Right forelimb (tissue), 1 donor: Measurements from ENCODE around the gene LARGE2.

Experiments
- DNase-seq: peaks from one replicate; pipeline ENCODE4 v3.0.0-alpha.2; 2018

LARGE2 gene

DNA sequence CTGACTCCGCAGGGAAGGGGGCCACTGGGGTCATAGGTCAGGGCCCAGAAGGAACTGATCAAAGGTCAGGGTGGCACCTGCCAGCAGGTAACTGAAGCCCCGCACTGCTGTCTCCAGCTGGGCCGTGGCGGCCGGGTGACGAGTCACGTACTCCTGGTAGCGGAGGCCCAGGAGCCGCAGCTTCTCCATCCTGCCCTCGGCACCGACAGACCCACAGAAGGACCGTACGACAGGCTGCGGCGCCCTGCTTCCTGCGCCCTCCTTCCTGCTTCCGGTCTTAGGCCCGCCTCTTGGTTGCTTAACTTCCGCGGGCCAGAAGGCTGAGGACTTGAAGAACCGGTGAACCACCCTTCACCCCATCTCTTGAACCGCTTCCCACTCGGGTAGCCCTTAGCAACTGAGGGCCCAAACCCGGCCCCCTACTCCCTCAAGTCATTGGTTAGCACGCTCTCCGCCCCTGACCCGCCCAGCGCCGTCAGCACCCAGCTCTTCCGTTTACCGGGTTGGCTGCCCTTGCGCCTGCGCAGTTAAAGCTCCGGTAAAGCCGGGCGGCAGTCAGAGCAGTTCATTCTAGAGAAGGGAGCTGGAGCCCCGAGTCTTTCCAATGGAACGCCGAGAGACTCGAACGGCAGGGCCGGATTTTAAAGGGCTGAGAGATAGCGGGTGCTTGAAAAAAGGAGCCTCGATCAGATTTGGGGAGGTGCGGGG is 4.7 kb upstream of the LARGE2 start, which contains the start of gene PEX16:
Gene PEX16, minus strand, starts transcription at position 255 of the 708 bp plus-strand sequence. Its CDS starts 66 bp downstream, at position 189.
- peak; percentile 97 for DNase-seq

DNA sequence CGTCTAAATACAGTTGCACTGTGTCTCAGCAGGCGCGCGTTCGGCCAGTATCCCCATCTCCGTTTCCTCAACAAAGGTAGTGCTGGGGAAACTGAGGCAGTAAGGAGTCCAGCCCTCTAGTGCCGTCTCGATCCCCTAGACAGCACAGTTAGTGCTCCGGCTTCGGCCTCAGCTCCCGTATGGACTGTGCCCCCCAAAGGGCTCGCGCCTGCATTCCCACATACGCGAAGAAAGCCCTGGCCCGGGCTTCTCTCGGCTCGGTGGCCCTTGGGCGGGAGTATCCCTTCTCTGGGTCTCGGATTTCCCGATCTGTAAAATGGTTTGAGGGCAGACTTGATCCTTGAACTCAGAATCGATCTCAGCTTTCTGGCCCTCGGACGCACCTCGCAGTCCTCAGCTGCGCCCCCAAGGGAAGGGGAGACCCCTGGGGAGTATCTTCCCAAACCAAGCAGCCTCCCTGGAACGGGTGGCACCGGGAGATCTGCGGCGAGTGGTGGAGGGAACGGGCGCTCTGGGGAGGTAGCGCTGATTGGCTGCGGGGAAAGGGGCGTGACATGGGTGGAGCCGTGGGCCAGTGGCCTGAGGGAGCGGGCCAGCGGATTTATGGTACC is 4.0 kb upstream of the LARGE2 start:
- DNase-seq: peak; percentile 70

DNA sequence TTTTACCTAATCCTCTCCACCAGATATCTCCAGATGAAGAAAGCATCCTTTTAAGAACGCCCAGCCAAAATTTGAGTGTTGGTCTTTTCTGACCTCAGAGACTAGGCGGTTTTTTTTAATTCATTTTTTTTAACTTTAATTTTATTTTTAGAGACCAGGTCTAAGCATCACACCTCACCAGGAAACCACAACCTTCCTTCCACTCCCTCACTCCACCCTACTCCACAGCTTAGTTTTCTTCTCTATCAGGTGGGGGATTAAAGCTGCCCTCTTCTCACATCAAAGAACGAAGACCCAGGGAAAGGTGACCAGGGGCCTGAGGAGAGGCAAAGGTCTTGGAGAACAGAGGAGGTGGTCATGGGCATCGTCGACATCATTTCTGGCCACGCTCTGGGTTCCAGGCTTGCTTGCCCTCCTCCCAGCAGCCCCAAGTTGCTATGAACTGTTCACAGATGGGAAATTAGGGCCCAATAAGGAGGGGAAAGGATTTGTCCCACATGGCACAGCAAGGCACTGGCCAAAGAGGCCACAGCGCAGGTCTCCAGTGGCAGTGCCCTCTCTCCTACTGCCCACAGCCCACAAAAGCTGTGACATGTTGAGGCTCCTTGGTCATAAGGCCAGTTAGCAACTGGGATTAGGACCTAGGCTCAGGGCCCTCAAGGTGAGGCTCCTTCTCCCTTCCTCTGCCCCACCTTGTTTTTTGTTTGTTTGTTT is 3.3 kb upstream of the LARGE2 start:
- no peak for DNase-seq

DNA sequence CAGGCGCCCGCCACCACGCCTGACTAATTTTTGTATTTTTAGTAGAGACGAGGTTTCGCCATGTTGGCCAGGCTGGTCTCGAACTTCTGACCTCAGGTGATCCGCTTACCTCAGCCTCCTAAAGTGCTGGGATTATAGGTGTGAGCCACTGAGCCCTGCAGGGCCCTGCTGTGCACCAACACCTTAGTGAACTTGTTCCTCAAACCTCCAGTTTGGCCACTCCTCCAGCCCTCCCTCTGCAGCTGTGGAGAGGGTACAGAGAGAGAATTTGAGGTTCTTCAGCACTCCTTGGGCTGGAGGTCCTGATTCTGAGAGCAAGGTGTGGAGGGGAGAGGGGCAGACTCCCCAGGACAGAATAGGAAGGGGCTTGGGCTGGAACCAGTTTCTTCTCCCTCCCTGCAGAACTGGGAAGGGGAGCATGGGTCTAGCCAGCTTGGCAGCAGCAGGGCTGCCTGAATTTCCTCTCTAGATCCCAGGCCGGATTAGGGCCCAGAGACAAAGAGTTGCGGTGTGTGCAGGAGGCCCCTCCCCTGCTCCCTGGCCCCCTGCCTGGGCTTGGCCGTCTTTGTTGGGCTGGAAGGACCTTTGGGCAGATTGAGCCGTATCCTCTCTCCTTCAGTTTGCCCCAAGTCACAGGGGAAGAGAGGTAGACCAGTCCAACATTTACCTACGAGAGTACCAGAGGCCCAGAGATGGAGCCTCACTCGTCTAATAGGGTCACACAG is 2.5 kb upstream of the LARGE2 start:
- DNase-seq: peak; percentile 45

DNA sequence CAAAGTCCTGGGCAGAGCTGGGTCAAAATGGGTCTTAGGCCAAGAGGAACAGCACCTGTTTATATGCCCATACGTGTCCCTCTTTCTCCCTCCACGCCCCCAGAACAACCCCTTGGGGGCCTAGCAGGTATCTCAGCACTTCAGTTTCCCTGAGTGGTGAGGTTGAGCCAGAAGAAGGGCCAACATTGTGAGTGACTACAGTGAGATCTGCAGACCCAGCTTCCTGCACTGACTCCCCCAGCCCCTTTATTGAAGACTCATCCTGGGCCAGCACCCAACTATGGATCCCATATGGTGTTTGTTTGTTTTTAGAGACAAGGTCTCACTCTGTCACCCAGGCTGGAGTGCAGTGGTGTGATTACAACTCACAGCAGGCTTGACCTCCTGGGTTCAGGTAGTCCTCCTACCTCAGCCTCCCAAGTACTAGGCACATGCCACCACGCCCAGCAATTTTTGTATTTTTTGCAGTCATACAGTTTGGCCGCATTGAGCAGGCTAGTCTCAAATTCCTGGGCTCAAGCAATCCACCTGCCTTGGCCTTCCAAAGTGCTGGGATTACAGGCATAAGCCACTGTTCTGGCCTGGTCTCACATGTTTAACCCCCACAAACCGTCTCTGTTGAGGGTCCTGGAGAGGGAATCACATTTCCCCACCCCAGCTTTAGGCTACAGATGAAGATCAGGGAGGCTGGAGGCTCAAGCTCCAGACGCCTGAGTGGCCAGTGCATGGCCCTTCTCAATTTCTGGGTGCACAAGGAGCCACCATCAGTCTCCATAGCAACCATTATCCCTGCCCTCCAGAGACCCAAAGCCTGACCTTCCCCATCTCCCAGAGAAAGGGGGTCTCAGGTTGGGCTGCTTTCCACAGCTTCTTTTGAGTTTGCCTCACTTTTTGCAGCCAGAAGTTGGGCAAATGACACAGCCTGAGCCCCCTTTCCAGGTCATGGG is 1.7 kb upstream of the LARGE2 start:
- DNase-seq: peak; percentile 34

DNA sequence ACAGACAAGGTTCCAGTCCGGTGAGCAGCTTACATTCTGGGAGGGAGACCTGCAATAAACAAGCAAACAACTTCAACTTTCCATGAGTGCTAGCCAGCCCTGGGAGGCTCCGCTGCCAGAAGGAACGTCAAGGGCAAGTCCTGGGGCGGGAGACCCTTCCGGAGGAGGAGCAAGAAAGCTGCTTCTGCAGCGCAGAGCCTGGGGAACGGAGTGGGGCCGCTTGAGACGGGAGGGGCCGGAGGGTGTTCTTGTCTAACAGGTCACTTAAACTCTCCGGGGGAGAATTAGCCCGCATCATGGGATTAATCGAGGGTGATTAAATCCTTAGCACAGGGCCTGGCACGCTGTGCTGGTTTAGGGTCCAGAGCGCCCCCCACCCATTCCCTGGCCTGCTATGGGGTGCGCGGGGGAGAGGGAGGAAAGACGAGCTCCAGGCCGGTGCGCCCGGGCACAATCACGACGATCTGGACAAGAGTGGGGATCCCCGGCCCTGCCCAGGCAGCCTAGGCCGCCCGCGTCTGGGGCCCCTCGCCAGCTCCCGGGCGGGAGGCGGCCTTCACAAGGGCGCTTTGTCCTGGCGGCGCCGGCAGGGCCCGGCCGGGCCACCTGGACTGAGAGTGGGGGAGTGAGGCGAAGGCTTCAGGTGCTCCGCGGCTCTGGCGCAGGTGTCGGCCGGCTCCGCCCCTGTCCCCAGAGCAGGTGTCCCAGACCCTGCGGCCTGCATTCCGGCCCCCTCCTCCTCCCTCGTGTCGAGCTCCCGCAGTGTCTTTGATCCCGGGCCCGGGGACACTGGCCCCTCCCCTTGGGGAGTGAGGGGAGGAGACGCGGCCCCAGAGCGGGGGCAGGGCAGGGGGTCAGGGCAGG is 663 bp upstream of the LARGE2 start:
- DNase-seq: peak; percentile 53

DNA sequence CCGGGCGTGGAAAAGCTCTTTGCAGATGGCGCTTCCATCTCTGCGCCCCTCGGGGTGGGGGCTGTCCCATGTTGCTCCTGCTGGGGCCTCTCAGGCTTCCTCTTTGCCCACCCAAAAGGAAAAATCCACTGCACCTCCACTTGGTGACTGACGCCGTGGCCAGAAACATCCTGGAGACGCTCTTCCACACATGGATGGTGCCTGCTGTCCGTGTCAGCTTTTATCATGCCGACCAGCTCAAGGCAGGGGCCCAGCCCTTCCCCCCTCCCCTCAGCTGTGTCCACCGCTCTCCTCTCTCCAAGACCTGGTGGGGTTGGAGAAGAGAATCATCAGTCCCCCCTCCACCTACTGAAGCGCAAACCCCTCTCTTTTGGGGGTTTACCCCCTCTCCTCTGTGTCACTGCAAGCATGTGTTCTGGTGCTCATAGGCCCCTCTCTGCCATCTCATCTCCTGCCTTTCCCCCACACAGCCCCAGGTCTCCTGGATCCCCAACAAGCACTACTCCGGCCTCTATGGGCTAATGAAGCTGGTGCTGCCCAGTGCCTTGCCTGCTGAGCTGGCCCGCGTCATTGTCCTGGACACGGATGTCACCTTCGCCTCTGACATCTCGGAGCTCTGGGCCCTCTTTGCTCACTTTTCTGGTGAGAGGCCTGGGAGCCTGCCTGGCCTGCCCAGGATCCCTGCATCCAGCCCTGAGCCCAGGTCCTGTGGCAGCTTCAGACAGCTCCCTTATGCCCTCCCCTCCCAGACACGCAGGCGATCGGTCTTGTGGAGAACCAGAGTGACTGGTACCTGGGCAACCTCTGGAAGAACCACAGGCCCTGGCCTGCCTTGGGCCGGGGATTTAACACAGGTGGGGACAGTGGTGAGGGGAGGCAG is 1.8 kb downstream of the LARGE2 start:
- DNase-seq: peak; percentile 41

DNA sequence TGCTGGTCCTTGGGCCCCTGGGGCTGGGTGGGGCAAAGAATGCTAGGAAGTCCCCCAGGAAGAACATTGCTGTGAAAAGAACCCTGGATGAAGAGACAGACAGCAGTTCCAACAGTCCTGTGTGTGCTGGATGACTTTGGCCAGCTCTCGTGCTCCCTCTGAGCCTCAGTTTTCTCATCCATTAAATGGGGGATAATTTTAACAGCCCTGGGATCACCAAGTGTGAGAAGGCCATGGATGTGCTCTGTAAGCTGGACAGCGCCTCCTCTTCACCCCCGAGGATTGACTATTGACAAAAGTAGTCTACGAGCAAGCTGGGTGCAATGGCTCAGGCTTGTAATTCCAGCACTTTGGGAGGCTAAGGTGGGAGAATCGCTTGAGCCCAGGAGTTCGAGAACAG is 2.5 kb downstream of the LARGE2 start:
- DNase-seq: no peak

DNA sequence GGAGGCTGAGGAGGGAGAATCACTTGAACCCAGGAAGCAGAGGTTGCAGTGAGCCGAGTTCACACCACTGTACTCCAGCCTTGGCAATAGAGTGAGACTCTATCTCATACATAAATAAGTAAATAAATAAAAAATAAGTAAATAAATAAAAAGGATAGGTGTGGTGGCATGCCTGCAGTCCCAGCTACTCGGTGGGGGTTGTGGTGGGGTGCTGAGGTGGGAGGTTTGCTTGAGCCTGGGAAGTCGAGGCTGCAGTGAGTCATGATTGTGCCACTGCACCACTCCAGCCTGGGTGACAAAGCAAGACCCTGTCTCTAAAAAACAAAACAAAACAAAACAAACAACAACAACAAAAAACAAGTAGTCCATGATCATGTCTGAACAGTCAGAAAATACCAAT is 3.1 kb downstream of the LARGE2 start:
- DNase-seq: no peak

DNA sequence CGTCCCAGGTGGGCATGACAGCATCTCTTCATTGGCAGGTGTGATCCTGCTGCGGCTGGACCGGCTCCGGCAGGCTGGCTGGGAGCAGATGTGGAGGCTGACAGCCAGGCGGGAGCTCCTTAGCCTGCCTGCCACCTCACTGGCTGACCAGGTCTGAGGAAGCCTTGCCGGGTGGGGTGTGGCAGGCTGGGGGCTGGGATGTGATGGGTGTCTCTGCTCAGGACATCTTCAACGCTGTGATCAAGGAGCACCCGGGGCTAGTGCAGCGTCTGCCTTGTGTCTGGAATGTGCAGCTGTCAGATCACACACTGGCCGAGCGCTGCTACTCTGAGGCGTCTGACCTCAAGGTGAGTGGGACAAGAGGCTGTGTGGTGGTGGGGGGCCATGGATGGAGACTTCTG is 3.5 kb downstream of the LARGE2 start:
- no peak for DNase-seq

DNA sequence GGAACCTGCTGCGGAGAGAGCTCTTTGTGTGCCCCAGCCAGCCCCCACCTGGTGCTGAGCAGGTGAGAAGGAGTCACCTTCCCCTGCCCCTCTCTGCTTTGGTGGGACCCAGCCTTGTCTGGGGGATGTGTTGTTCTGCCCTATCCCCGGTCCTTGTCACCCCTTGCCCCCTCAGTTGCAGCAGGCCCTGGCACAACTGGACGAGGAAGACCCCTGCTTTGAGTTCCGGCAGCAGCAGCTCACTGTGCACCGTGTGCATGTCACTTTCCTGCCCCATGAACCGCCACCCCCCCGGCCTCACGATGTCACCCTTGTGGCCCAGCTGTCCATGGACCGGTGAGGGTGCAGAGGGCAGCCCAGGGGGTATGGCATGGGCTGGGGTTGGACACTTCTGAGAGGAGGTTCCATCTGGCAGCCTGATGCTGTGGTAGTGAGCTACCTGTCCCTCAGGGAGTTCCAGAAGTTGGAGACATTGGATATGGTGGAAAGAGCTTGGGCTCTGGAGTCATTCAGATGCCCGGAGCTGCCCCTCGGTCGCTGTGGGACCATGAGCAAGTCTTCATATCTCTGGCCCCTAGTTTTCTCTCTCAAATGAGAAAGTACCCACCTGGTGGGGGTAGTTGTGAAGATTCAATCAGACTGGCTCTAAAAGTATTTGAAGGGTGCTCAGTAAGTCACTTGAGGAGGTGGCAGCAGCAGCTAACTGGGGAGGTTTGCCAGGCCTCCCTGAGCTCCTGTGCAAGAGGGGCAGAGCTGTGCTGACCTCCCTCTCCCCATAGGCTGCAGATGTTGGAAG is 4.3 kb downstream of the LARGE2 start:
- no peak for DNase-seq

DNA sequence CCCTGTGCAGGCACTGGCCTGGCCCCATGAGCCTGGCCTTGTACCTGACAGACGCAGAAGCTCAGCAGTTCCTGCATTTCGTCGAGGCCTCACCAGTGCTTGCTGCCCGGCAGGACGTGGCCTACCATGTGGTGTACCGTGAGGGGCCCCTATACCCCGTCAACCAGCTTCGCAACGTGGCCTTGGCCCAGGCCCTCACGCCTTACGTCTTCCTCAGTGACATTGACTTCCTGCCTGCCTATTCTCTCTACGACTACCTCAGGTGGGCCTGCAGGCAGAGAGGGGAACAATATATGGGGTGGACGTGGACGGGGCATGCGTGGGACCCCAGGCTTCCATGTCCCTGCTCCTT is 4.9 kb downstream of the LARGE2 start:
- no peak for DNase-seq

DNA sequence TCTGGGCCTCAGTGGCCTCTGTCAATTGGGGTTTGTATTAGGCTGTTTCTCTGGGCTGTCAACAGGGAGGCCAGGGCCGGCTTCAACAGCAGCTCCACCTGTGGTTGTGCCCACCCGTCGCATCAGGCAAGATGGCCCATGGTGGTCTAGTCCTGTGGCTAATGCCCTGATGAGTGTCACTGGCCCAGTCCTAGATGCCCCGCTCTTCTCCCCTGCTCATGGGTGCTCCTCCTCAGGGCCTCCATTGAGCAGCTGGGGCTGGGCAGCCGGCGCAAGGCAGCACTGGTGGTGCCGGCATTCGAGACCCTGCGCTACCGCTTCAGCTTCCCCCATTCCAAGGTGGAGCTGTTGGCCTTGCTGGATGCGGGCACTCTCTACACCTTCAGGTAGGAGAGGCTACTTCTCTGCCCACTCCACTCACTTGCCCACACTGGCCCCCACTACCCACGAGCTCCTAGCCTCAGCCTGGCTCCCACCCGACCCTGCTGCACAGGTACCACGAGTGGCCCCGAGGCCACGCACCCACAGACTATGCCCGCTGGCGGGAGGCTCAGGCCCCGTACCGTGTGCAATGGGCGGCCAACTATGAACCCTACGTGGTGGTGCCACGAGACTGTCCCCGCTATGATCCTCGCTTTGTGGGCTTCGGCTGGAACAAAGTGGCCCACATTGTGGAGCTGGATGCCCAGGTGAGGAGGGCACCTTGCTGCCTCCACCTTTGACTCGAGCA is 5.4 kb downstream of the LARGE2 start:
- no peak for DNase-seq

DNA sequence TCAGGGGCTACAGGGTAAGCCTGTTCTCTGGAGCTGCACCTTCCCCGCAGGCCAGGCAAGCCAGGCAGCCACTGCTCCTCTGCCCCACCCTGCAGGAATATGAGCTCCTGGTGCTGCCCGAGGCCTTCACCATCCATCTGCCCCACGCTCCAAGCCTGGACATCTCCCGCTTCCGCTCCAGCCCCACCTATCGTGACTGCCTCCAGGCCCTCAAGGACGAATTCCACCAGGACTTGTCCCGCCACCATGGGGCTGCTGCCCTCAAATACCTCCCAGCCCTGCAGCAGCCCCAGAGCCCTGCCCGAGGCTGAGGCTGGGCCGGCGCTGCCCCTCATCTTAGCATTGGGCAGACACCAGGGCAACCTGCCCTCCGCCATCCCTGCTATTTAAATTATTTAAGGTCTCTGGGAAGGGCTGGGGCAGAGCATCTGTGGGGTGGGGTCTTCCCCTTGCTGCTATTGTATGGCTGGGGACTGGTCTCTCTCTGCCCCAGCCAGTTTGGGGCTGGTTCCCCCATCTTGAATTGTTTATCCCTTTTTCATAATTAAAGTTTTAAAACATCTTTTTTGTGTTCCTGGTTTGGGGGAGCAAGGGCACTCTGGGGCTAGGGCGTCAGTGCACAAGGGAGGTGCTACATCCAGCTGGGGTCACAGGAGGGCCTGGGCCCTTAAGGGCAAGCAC is 6.2 kb downstream of the LARGE2 start:
- DNase-seq: no peak

DNA sequence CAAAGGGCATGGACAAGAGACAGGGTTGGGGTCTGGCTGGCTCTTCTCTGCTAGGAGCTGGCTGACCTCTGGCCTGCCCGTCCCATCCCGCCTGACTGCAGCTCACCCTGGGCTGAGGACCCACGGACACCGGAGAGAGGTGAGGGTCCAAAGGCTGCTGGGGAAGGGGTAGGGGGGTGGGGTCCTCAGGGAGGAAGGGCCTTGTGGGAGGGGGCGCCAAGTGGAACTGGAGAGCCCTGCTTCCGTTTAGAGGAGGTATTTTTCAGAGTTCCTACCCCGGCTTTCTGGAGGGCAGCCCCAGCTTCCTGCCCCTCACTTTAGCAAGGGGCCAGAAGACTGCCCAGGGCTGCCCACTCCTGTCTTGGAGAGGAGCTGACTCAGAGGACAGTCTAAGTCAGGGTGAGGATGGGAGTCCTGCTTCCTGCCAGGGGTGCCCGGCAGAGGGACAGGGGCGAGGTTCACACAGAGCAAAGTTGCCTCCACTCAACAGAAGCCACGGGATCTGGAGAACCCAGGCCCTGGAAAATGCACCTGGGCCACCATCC is 7.1 kb downstream of the LARGE2 start:
- DNase-seq: no peak

DNA sequence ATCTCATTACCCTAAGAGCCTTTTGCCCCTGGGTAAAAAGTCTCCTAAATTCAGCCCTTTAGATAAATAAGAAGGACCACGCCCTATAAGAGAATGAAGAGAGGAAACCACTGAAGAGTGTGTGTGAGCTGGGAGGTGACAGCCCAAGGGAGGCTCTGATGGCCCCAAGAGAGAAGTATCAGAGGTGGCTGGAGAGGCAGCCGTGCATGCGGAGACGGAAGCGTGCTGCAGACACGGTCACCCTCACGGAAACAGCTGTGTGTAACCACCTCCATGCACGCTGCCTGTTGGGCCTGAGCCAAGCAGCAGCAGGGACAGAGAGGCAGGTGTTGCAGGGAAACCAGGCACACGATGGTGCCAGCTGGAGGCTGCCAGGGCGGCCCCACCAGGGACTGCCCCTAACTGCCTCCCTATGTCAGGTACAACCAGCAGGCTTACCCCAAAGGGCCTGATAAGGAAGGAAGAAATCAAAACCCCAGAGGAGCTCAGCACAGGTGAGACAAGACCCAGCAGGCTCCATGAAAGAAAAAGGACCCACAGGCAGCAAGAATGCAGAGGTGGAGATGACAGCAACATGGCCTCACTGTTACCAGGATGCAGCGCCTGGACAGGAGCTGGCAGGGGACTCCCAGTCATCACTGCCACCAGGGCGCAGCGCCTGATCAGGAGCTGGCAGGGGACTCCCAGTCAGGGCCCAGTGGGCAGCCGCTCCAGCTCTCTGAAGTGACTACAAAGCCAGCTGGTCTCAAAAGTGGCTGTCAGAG is 7.8 kb downstream of the LARGE2 start:
- no peak for DNase-seq
